Brain microvascular endothelial cell (primary cell): ENCODE data around the gene GMIP.

Source experiments
- DNase-seq: peaks from one replicate; pipeline ENCODE4 v3.0.0-alpha.2; 2020
- H3K27ac ChIP-seq: fragments of 250-450 bp; sonication (Bioruptor Pico); 2 replicates; pipeline ENCODE4 v1.5.1; 2020; ENCODE audit warnings: mild to moderate bottlenecking, moderate library complexity
- H3K27me3 ChIP-seq: fragments of 250-450 bp; sonication (Bioruptor Pico); replicated peaks from 2 replicates; pipeline ENCODE4 v1.5.1; 2020; ENCODE audit warnings: mild to moderate bottlenecking
- H3K36me3 ChIP-seq: fragments of 250-450 bp; sonication (Bioruptor Pico); replicated peaks from 2 replicates; pipeline ENCODE4 v1.5.1; 2020; ENCODE audit warnings: mild to moderate bottlenecking
- H3K4me3 ChIP-seq: 2 replicates; pipeline ENCODE4 v1.5.1; 2011; ENCODE audit warnings: low read depth, mild to moderate bottlenecking, control low read depth, low read length, moderate library complexity
- CTCF ChIP-seq: IDR thresholded peaks from 2 replicates; pipeline ENCODE4 v1.5.1; 2011; ENCODE audit warnings: low read depth, mild to moderate bottlenecking, moderate library complexity, low read length, control low read depth, inconsistent platforms; ENCODE audit errors: missing control alignments
- in situ Hi-C: cut with HindIII; loops from 2 replicates; pipeline ENCODE4 v1.10.0; 2017; ENCODE audit warnings: low sequenced_read_pairs, low pct_ligation_motif_present

The GMIP gene

DNA sequence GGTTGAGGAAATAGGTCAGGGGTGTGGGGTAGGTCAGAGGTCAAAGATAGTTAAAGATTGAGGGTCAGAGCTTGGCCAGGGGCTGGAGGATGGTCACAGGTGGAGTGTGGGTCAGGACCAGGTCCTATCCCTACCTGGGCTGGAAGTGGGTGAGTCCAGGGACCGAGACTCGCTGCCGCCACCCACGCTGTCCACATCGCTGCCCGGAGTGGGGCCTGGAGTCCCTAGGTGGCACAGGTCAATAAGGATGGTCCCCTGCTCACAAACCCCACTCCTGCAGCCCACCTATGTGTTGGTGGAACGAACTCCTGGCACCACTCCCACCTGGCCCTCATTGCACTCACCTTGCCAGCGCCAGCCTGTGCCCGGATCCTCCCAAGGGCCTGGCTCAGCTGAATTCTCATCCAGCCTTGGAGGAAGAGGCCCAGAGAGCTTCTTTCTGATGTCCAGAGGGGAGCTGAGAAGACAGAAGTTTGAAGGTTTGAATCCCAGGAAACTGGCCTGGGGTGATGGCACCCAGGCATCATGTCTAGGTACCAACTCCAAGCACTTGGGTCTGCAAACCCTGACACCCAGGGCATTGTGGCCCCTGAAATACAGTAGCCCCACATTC, 6.8 kb downstream of the GMIP start:
- no peak overlapping the region for H3K27ac ChIP-seq
- H3K4me3 ChIP-seq = no peak overlapping the region
- in situ Hi-C loops = no loop called here
- H3K27me3 ChIP-seq = no peaks in the 10 kb centered on the region
- DNase-seq = no peak
- peaks cover 39% of the 10 kb centered on the region for H3K36me3 ChIP-seq
- no peak for TF ChIP-seq CTCF

GRCh38 chr19:19635313-19635702, 8.1 kb downstream of the GMIP start:
- TF ChIP-seq CTCF = no peak
- DNase-seq = no peak
- H3K36me3 ChIP-seq = peaks cover 37% of the 10 kb centered on the region
- H3K27ac ChIP-seq = no peak overlapping the region
- H3K4me3 ChIP-seq = no peak overlapping the region
- no peaks in the 10 kb centered on the region for H3K27me3 ChIP-seq
- in situ Hi-C loops = no loop called here

GRCh38 chr19:19634516-19635312, 8.7 kb downstream of the GMIP start:
- in situ Hi-C loops = no loop called here
- no peak for DNase-seq
- peaks cover 37% of the 10 kb centered on the region for H3K36me3 ChIP-seq

GRCh38 chr19:19633711-19634515, 9.5 kb downstream of the GMIP start:
- no peaks in the 10 kb centered on the region for H3K27me3 ChIP-seq
- no peak overlapping the region for H3K27ac ChIP-seq
- H3K36me3 ChIP-seq = peaks cover 37% of the 10 kb centered on the region
- no peak for DNase-seq
- no peak for TF ChIP-seq CTCF
- no peak overlapping the region for H3K4me3 ChIP-seq
- in situ Hi-C loops = no loop called here

More at GRCh38 chr19:19634516-19635312, 8.7 kb downstream of the GMIP start:
- no peak overlapping the region for H3K4me3 ChIP-seq
- H3K27ac ChIP-seq = no peak overlapping the region
- TF ChIP-seq CTCF = no peak
- H3K27me3 ChIP-seq = no peaks in the 10 kb centered on the region

DNA sequence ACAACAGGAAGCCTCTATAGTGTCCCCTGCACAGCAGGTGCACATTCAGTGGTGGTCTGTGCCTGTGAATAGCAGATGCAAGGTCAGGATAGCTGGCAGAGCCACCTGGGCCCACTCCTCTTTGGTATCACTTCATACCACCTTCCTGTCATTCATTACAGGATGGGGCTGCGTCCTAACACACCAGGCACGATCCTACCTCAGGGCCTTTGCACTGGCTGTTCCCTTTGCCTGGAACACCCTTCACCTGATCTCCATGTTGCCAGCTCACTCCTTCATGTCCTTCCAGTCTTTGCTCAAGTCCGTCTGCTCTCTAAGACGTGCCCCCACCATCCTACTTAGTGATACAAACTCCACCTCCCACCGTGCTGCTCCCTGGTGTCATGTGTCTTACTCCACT, 10.8 kb downstream of the GMIP start:
- peaks cover 30% of the 10 kb centered on the region for H3K36me3 ChIP-seq
- H3K4me3 ChIP-seq = no peak overlapping the region
- in situ Hi-C loops = no loop called here
- DNase-seq = no peak
- no peak overlapping the region for H3K27ac ChIP-seq
- H3K27me3 ChIP-seq = no peaks in the 10 kb centered on the region
- TF ChIP-seq CTCF = no peak
